GM23338 (cell line): Measurements from ENCODE around the gene NUP43. TPM values are rescaled to one million over a fixed set of nuclear protein-coding genes. Genes with fewer than 3 reads are reported as not detected.
"Not testable (repeated sequence)": the region's sequence is repeated elsewhere in the genome, so short reads cannot be mapped to it uniquely, and the experiment has no call there.

Source experiments
- ATAC-seq: fragments of 200-7000 bp; cut with Tn5 transposase; 3 replicates; pipeline ENCODE4 v1.9.1; 2020
- DNase-seq: peaks from one replicate; pipeline ENCODE4 v3.0.0-alpha.2; 2015; ENCODE audit warnings: low spot score
- H2AFZ ChIP-seq: fragments of 200-600 bp; sonication (generic); 2 replicates; pipeline ENCODE4 v1.8.0; 2016; ENCODE audit warnings: antibody characterized with exemption, mild to moderate bottlenecking, moderate library complexity
- H3F3A ChIP-seq: fragments of 200-600 bp; sonication (generic); replicated peaks from 2 replicates; pipeline ENCODE4 v1.8.0; 2017; ENCODE audit warnings: antibody characterized with exemption, mixed run types, low read depth
- H3K27ac ChIP-seq: fragments of 200-600 bp; sonication (generic); 2 replicates; pipeline ENCODE4 v1.6.1; 2016; ENCODE audit warnings: low read depth
- H3K27me3 ChIP-seq: fragments of 200-600 bp; sonication (generic); 2 replicates; pipeline ENCODE4 v1.8.0; 2016; ENCODE audit warnings: mild to moderate bottlenecking, mixed run types, moderate library complexity; ENCODE audit not compliant: insufficient read depth
- H3K36me3 ChIP-seq: fragments of 200-600 bp; sonication (generic); 2 replicates; pipeline ENCODE4 v1.8.0; 2016; ENCODE audit warnings: mild to moderate bottlenecking; ENCODE audit not compliant: insufficient read depth
- H3K4me1 ChIP-seq: fragments of 200-600 bp; sonication (generic); 2 replicates; pipeline ENCODE4 v1.8.0; 2016; ENCODE audit warnings: mild to moderate bottlenecking, moderate library complexity; ENCODE audit not compliant: insufficient read depth
- H3K4me2 ChIP-seq: fragments of 200-600 bp; sonication (generic); 2 replicates; pipeline ENCODE4 v1.7.1; 2017; ENCODE audit warnings: mixed run types
- H3K4me3 ChIP-seq: fragments of 200-600 bp; sonication (generic); 2 replicates; pipeline ENCODE4 v1.6.1; 2016; ENCODE audit warnings: mixed run types
- H3K79me2 ChIP-seq: fragments of 200-600 bp; sonication (generic); replicated peaks from 2 replicates; pipeline ENCODE4 v1.8.0; 2017; ENCODE audit warnings: mild to moderate bottlenecking; ENCODE audit not compliant: insufficient read depth
- H3K9me2 ChIP-seq: fragments of 200-600 bp; sonication (generic); 2 replicates; pipeline ENCODE4 v1.8.0; 2017; ENCODE audit not compliant: insufficient read depth
- H4K20me1 ChIP-seq: fragments of 200-600 bp; sonication (generic); replicated peaks from 2 replicates; pipeline ENCODE4 v1.8.0; 2017; ENCODE audit warnings: mild to moderate bottlenecking; ENCODE audit not compliant: insufficient read depth
- H3K27ac Mint-ChIP-seq: 2 replicates; pipeline ENCODE4 v1.8.0; 2020; ENCODE audit warnings: inconsistent platforms, mild to moderate bottlenecking, moderate library complexity, mixed read lengths
- H3K27me3 Mint-ChIP-seq: 3 replicates; pipeline ENCODE4 v1.8.0; 2022; ENCODE audit warnings: low read depth, mild to moderate bottlenecking, moderate library complexity, mixed read lengths, inconsistent platforms; ENCODE audit not compliant: insufficient read depth, poor library complexity
- H3K36me3 Mint-ChIP-seq: 3 replicates; pipeline ENCODE4 v1.8.0; 2021; ENCODE audit warnings: low read depth, mild to moderate bottlenecking, inconsistent platforms, moderate library complexity, mixed read lengths
- H3K4me1 Mint-ChIP-seq: 3 replicates; pipeline ENCODE4 v1.8.0; 2020; ENCODE audit warnings: mild to moderate bottlenecking, inconsistent platforms, mixed read lengths
- H3K4me3 Mint-ChIP-seq: 3 replicates; pipeline ENCODE4 v1.8.0; 2021; ENCODE audit warnings: moderate library complexity, mild to moderate bottlenecking, inconsistent platforms, mixed read lengths
- H3K9me3 Mint-ChIP-seq: 3 replicates; pipeline ENCODE4 v1.8.0; 2020; ENCODE audit warnings: moderate library complexity, mild to moderate bottlenecking, inconsistent platforms, mixed read lengths
- CREB1 ChIP-seq: fragments of 250-450 bp; sonication (Bioruptor Pico); IDR thresholded peaks from 2 replicates; pipeline ENCODE4 v1.5.0; 2020; ENCODE audit warnings: low read depth, mild to moderate bottlenecking, moderate library complexity
- POLR2AphosphoS5 ChIP-seq: IDR thresholded peaks from 2 replicates; pipeline ENCODE4 v1.6.1; 2016; ENCODE audit warnings: antibody characterized with exemption, low read depth
- polyA plus RNA-seq: library from polyadenylated mRNA; unstranded; fragments of >200 nt; fragmentation: Nextera tagmentation; extraction: Ambion mirVana; gene quantifications from 2 replicates; pipeline ENCODE4 v1.2.1, GENCODE V29; 2016
- total RNA-seq: library from RNA; depleted of rRNA; stranded (reverse); fragments of >200 nt; shearing (Covaris generic); gene quantifications from 2 replicates; pipeline ENCODE4 v1.2.3, GENCODE V29; 2014
- TF ChIP-seq, protein P1 (sequence below): IDR thresholded peaks from 2 replicates; pipeline ENCODE4 v1.6.1; 2016; ENCODE audit warnings: antibody characterized with exemption
- TF ChIP-seq, protein P2 (sequence below), 2 experiments: fragments of 200-600 bp in 1 of 2; sonication (generic) in 1 of 2; conservative IDR thresholded peaks; 2 replicates each; pipeline versions ENCODE4 v1.5.1 to v1.6.1; 2016 to 2017; ENCODE audit warnings: antibody characterized with exemption in 2 of 2, low read depth in 2 of 2, mild to moderate bottlenecking in 2 of 2, moderate library complexity in 1 of 2

The NUP43 gene
- total and polyA plus RNA-seq, 2 experiments from 2014 or later, result 23.4 to 71.8 TPM

DNA sequence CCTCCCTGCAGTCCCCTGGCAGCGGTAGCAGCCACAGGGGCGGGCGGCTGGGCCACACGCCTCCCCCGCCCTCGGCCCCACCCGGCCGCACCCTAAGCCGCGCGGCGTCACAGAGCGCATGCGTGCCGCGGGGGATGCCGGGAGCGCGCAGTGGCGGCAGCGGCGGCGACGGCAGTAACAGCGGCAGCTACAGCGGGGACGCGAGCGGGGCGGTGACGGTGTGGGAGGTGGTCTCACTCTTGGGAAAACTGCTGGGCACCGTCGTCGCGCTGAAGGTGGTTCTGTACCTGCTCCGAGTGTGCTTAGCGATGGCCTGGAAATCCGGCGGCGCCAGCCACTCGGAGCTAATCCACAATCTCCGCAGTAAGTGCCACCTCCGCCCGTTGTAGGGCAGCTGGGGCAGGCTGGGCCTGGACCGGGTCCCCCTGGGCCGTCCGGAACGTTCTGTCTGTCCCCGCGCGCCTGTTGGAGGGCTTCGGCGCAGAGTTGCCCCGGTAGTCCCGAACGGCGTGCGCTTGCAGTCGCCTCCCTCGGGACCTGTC is 3.3 kb upstream of the NUP43 start, which contains the start of gene PCMT1:
PCMT1 (plus strand) TSS at position 148 of the 542 bp plus-strand sequence; CDS start at position 309, 161 bp downstream.
- peak within 1 kb of the TSS; percentile 93 for H3K4me2 ChIP-seq
- H3K36me3 ChIP-seq, result no peaks in the 10 kb centered on the region
- peak within 1 kb of the TSS; percentile 89 for H3K4me3 Mint-ChIP-seq
- H3K4me1 Mint-ChIP-seq, result peaks cover 16% of the 10 kb centered on the region
- H3K27ac ChIP-seq, result peak within 1 kb of the TSS; percentile 94
- H3K27ac Mint-ChIP-seq, result peak within 1 kb of the TSS; percentile 83
- H3K79me2 ChIP-seq, result peaks cover 59% of the 10 kb centered on the region
- H3K9me3 Mint-ChIP-seq, result no peaks in the 10 kb centered on the region; the same call in 2 of the 3 replicates
- H3K4me1 ChIP-seq, result peaks cover 20% of the 10 kb centered on the region; the same call in 1 of the 2 replicates
- H3K36me3 Mint-ChIP-seq, result peaks cover 3% of the 10 kb centered on the region; the same call in 1 of the 3 replicates
- peak within 1 kb of the TSS; percentile 87 for H3K4me3 ChIP-seq
- ATAC-seq, result peak; percentile 84
- no peaks in the 10 kb centered on the region; the same call in 1 of the 2 replicates for H3K9me2 ChIP-seq
- peak within 1 kb of the TSS; percentile 61; the same call in 1 of the 2 replicates for H2AFZ ChIP-seq
- peaks cover 14% of the 10 kb centered on the region for H3K27me3 Mint-ChIP-seq
- peak; percentile 52; the same call in 1 of the 2 replicates for TF ChIP-seq CREB1
- TF ChIP-seq POLR2AphosphoS5, result peak; percentile 96
- TF ChIP-seq, protein P1, sequence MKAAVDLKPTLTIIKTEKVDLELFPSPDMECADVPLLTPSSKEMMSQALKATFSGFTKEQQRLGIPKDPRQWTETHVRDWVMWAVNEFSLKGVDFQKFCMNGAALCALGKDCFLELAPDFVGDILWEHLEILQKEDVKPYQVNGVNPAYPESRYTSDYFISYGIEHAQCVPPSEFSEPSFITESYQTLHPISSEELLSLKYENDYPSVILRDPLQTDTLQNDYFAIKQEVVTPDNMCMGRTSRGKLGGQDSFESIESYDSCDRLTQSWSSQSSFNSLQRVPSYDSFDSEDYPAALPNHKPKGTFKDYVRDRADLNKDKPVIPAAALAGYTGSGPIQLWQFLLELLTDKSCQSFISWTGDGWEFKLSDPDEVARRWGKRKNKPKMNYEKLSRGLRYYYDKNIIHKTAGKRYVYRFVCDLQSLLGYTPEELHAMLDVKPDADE, result no peak
- TF ChIP-seq, protein P2, sequence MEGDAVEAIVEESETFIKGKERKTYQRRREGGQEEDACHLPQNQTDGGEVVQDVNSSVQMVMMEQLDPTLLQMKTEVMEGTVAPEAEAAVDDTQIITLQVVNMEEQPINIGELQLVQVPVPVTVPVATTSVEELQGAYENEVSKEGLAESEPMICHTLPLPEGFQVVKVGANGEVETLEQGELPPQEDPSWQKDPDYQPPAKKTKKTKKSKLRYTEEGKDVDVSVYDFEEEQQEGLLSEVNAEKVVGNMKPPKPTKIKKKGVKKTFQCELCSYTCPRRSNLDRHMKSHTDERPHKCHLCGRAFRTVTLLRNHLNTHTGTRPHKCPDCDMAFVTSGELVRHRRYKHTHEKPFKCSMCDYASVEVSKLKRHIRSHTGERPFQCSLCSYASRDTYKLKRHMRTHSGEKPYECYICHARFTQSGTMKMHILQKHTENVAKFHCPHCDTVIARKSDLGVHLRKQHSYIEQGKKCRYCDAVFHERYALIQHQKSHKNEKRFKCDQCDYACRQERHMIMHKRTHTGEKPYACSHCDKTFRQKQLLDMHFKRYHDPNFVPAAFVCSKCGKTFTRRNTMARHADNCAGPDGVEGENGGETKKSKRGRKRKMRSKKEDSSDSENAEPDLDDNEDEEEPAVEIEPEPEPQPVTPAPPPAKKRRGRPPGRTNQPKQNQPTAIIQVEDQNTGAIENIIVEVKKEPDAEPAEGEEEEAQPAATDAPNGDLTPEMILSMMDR (conservative IDR thresholded peaks at IDR 0.05; ENCODE audit: low read depth in 2 of 2), result no peak
- peak; percentile 93 for DNase-seq
- peaks cover 15% of the 10 kb centered on the region for H4K20me1 ChIP-seq
- H3F3A ChIP-seq, result 0 out of 2 replicates have a peak, but pooled peaks cover 4% of the 10 kb centered on the region
- H3K27me3 ChIP-seq, result no peaks in the 10 kb centered on the region

DNA sequence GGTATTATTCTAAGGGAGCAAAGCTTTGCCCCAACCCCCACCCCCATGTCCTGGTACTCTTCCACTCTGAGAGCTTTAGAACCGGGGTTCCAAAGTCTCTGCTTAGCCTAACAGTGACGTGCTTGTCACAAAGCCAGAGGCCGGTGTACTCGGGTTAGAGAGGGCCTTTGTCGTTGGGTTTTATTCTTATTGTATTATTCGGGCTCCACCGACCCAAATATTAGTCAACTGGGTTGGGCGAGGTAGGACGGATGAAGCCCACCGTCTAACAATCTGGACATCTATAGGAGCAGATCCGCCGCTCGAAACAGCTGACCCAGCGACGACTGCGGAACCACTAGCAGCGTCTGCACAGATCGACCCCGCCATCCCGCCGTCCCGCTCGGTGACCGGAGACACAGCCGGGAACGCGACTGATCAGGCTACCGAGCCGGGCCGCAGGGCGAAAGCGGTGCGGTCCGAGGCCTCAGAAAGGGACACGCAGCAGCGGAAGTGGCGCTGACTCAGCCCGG is 2.8 kb upstream of the NUP43 start:
- Mint-ChIP-seq H3K27ac (0 out of 2 replicates have a peak overlapping the region, but pooled peaks have one; percentile 72), H3K4me3 (peak overlapping the region; percentile 89), H3K27me3 (peaks cover 14% of the 10 kb centered on the region), H3K4me1 (peaks cover 16% of the 10 kb centered on the region)
- H3K4me3 ChIP-seq, result peak overlapping the region; percentile 87
- peak overlapping the region; percentile 88 for H3K27ac ChIP-seq
- ATAC-seq, result peak; percentile 2
- H3K4me1 ChIP-seq, result peaks cover 20% of the 10 kb centered on the region; the same call in 1 of the 2 replicates
- H3K27me3 ChIP-seq, DNase-seq, H3K9me3 Mint-ChIP-seq, H3K36me3 Mint-ChIP-seq, H3F3A ChIP-seq, H3K9me2 ChIP-seq, H3K36me3 ChIP-seq: not testable (repeated sequence)
- peaks cover 15% of the 10 kb centered on the region for H4K20me1 ChIP-seq
- H3K4me2 ChIP-seq, result peak overlapping the region; percentile 93
- H2AFZ ChIP-seq, result 0 out of 2 replicates have a peak overlapping the region, but pooled peaks have one; percentile 25
- H3K79me2 ChIP-seq, result peaks cover 59% of the 10 kb centered on the region

GRCh38 chr6:149745252-149745651 is 1.1 kb downstream of the NUP43 start:
- Mint-ChIP-seq H3K27me3 (peaks cover 10% of the 10 kb centered on the region), H3K4me3 (peak overlapping the region; percentile 99), H3K36me3 (peaks cover 34% of the 10 kb centered on the region), H3K4me1 (peaks cover 11% of the 10 kb centered on the region)
- not testable (repeated sequence) for H2AFZ ChIP-seq, H3K9me2 ChIP-seq, DNase-seq, H3K27ac ChIP-seq, H3K27me3 ChIP-seq, ATAC-seq, H4K20me1 ChIP-seq, H3K9me3 Mint-ChIP-seq, H3F3A ChIP-seq, H3K27ac Mint-ChIP-seq
- Histone ChIP-seq H3K4me3 (peak overlapping the region; percentile 83), H3K4me2 (peak overlapping the region; percentile 86), H3K36me3 (peaks cover 24% of the 10 kb centered on the region), H3K79me2 (peaks cover 28% of the 10 kb centered on the region), H3K4me1 (peaks cover 12% of the 10 kb centered on the region; the same call in 1 of the 2 replicates)
